Glutamatergic neuron (in vitro differentiated cells): ENCODE data around the gene FOSB. TPM values are rescaled to one million over a fixed set of nuclear protein-coding genes. Genes with fewer than 3 reads are reported as not detected.

Source experiments
- DNase-seq: peaks from one replicate; pipeline ENCODE4 v3.0.0; 2022
- H3K27ac Mint-ChIP-seq: one replicate; pipeline ENCODE4 v1.8.0; 2020; ENCODE audit warnings: mild to moderate bottlenecking, mixed read lengths, inconsistent platforms; ENCODE audit not compliant: unreplicated experiment
- H3K27me3 Mint-ChIP-seq: one replicate; pipeline ENCODE4 v1.8.0; 2020; ENCODE audit warnings: mild to moderate bottlenecking, moderate library complexity, mixed read lengths, inconsistent platforms; ENCODE audit not compliant: unreplicated experiment
- H3K36me3 Mint-ChIP-seq: one replicate; pipeline ENCODE4 v1.8.0; 2020; ENCODE audit warnings: mild to moderate bottlenecking, mixed read lengths, inconsistent platforms; ENCODE audit not compliant: unreplicated experiment
- H3K4me1 Mint-ChIP-seq: one replicate; pipeline ENCODE4 v1.8.0; 2020; ENCODE audit warnings: mild to moderate bottlenecking, low read depth, mixed read lengths, inconsistent platforms; ENCODE audit not compliant: unreplicated experiment
- H3K4me3 Mint-ChIP-seq: one replicate; pipeline ENCODE4 v1.8.0; 2020; ENCODE audit warnings: mild to moderate bottlenecking, mixed read lengths, inconsistent platforms; ENCODE audit not compliant: unreplicated experiment
- H3K9me3 Mint-ChIP-seq: one replicate; pipeline ENCODE4 v1.8.0; 2020; ENCODE audit warnings: mild to moderate bottlenecking, moderate library complexity, mixed read lengths, inconsistent platforms; ENCODE audit not compliant: unreplicated experiment
- total RNA-seq: library from RNA; stranded (reverse); fragmentation: NEBNext Ultra II Directional; extraction: Animal tissue kit (Norgen Biotek cat#: 25700); gene quantifications from one replicate; pipeline ENCODE4 v1.2.1, GENCODE V29; 2021; ENCODE audit not compliant: unreplicated experiment
- TF ChIP-seq, protein P1 (sequence below): fragments of 200-600 bp; sonication (generic); IDR thresholded peaks from one replicate; pipeline ENCODE4 v1.5.0; 2021; ENCODE audit not compliant: partially characterized antibody, unreplicated experiment

The FOSB gene
- total RNA-seq, 1 donor from 2014 or later = not detected

DNA sequence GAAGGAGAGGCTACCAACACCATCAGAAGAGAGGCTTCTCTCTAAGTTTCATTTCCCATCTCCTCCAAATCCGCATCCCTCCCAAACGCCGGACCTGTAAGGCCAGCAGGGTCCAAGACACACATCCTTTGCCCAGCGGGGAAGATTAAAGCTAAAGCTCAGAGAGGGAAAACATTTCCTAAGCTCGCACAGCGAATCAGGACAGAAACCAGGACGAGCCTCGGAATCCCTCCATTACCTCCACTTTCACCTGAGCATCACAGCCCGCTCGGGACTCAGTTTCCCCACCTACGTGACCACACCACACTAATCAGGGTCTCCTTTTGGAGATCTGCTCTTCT lies 711 bp upstream of the FOSB start:
- H3K27me3 Mint-ChIP-seq = peaks cover 19% of the 10 kb centered on the region
- H3K9me3 Mint-ChIP-seq = peaks cover 6% of the 10 kb centered on the region
- no peak for DNase-seq
- peak overlapping the region; percentile 84 for H3K4me3 Mint-ChIP-seq
- TF ChIP-seq, protein P1, sequence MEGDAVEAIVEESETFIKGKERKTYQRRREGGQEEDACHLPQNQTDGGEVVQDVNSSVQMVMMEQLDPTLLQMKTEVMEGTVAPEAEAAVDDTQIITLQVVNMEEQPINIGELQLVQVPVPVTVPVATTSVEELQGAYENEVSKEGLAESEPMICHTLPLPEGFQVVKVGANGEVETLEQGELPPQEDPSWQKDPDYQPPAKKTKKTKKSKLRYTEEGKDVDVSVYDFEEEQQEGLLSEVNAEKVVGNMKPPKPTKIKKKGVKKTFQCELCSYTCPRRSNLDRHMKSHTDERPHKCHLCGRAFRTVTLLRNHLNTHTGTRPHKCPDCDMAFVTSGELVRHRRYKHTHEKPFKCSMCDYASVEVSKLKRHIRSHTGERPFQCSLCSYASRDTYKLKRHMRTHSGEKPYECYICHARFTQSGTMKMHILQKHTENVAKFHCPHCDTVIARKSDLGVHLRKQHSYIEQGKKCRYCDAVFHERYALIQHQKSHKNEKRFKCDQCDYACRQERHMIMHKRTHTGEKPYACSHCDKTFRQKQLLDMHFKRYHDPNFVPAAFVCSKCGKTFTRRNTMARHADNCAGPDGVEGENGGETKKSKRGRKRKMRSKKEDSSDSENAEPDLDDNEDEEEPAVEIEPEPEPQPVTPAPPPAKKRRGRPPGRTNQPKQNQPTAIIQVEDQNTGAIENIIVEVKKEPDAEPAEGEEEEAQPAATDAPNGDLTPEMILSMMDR = no peak
- H3K4me1 Mint-ChIP-seq = peaks cover 5% of the 10 kb centered on the region
- no peak overlapping the region for H3K27ac Mint-ChIP-seq
- no peaks in the 10 kb centered on the region for H3K36me3 Mint-ChIP-seq

DNA sequence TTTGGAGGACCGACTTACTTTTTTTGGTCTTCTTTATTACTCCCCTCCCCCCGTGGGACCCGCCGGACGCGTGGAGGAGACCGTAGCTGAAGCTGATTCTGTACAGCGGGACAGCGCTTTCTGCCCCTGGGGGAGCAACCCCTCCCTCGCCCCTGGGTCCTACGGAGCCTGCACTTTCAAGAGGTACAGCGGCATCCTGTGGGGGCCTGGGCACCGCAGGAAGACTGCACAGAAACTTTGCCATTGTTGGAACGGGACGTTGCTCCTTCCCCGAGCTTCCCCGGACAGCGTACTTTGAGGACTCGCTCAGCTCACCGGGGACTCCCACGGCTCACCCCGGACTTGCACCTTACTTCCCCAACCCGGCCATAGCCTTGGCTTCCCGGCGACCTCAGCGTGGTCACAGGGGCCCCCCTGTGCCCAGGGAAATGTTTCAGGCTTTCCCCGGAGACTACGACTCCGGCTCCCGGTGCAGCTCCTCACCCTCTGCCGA lies 409 bp downstream of the FOSB start:
- Mint-ChIP-seq H3K27me3 (peaks cover 22% of the 10 kb centered on the region), H3K4me1 (peaks cover 7% of the 10 kb centered on the region), H3K27ac (no peak overlapping the region), H3K4me3 (peak overlapping the region; percentile 77), H3K9me3 (peaks cover 6% of the 10 kb centered on the region), H3K36me3 (no peaks in the 10 kb centered on the region)
- DNase-seq = no peak
- TF ChIP-seq, protein P1 = no peak

DNA sequence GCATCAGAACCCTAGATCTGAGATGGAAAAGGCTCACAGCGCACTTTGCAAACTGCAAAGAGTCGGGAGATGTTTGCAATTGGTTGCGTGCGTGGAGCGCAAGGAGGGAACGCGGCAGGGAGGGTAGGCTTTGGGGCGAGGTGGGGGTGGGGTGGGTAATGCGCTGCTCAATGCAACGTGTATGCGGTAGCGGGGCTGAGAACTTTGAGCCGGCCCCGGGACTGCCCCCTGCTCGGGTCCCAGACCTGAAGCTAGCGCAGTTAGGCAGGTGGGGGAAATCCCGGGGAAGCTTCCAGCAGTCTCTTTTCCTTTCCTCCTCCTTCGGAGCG lies 971 bp downstream of the FOSB start:
- Mint-ChIP-seq H3K27ac (no peak overlapping the region), H3K27me3 (peaks cover 22% of the 10 kb centered on the region), H3K36me3 (no peaks in the 10 kb centered on the region), H3K4me3 (peak overlapping the region; percentile 91), H3K9me3 (peaks cover 6% of the 10 kb centered on the region), H3K4me1 (peaks cover 7% of the 10 kb centered on the region)
- no peak for DNase-seq
- TF ChIP-seq, protein P1 = no peak

DNA sequence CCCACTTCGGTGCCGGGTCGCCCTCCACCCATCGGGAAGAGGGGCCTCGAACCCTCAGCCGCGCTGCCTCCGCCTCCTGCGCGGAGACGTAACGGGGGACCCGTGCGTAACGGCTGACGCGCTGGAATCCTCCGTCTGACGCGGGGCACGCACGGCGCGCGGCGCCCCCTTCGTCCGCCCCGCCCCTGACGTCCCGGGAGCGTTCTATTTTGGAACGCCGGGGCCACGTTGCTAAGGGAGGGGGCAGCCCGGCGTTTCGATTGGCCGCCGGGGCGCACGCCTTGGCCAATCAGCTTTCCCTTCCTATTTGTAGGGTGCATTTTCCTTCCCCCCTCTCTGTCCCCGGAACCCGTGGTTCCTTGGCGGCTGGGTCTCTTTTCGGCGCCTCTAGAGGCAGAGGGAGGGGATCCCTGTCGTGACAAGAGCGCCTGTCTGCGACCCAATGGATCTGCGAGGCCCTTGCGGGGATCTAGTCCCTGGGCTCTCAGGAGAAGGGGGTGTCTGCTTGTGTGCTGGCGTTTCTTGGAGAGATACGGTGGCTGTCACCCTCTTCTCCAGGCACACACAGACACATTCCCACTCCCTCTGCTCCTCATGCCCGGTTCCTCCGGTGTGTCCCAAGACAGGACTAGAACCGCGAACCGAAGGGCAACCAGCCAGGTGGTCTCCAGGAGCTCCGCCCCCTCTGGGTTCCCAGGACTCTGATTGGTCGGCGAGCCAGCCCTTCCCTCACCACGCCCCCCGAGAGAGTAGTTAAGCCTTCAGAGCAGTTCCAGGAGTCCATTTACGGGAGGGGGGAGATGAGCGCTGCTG lies 1.5 kb downstream of the FOSB start:
- H3K36me3 Mint-ChIP-seq = no peaks in the 10 kb centered on the region
- H3K9me3 Mint-ChIP-seq = peaks cover 6% of the 10 kb centered on the region
- H3K4me1 Mint-ChIP-seq = peaks cover 7% of the 10 kb centered on the region
- TF ChIP-seq, protein P1 = no peak
- H3K27ac Mint-ChIP-seq = no peak overlapping the region
- H3K4me3 Mint-ChIP-seq = peak overlapping the region; percentile 91
- H3K27me3 Mint-ChIP-seq = peaks cover 22% of the 10 kb centered on the region
- DNase-seq = peak; percentile 93

DNA sequence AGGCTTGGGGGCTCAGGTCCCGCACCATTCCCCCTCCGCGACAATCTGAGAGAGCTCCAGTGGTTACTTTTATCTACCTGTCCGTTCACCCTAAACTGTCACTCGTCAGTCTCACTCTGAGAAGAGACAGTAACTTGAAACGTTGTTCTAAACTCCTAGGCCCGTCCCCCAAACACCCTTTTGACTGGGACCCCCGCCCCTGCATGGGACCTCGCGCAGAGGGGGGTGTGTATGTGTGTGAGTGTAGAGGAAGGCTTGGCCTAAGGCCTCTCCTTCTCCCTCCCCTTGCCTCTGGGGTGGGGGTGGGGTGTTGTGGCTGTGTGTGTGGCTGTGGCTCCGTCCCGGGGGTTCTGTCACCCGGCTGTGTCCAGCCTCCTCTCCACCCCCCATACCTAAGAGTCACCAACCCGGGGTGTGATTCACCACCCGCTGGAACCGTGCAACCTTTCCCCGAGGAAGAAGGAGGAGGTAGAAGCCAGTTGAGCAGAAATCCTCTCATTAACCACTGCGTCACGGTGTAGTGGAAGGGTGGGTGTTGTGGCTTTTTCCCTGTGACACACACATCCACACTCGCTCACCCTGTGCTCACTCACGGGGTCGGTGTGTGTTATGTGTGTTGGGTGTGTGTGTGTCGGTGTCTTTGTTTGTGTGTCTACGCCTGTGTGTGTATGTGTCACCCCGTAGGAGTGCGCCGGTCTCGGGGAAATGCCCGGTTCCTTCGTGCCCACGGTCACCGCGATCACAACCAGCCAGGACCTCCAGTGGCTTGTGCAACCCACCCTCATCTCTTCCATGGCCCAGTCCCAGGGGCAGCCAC lies 2.4 kb downstream of the FOSB start:
- no peak for DNase-seq
- TF ChIP-seq, protein P1 = no peak
- Mint-ChIP-seq H3K9me3 (peaks cover 6% of the 10 kb centered on the region), H3K27ac (no peak overlapping the region), H3K27me3 (peaks cover 21% of the 10 kb centered on the region), H3K4me1 (peaks cover 10% of the 10 kb centered on the region), H3K4me3 (peak overlapping the region; percentile 91), H3K36me3 (no peaks in the 10 kb centered on the region)
